GM21528 (cell line): ENCODE results near the gene SORCS2.

Source experiments
- ATAC-seq: cut with Tn5 transposase; IDR thresholded peaks from one replicate; pipeline ENCODE4 v1.9.1; 2021; ENCODE audit warnings: mild to moderate bottlenecking, moderate library complexity; ENCODE audit not compliant: unreplicated experiment, low FRiP score

The SORCS2 gene

GRCh38 chr4:7239844-7240243 is 47.5 kb downstream of the SORCS2 start:
- no peak for ATAC-seq

DNA sequence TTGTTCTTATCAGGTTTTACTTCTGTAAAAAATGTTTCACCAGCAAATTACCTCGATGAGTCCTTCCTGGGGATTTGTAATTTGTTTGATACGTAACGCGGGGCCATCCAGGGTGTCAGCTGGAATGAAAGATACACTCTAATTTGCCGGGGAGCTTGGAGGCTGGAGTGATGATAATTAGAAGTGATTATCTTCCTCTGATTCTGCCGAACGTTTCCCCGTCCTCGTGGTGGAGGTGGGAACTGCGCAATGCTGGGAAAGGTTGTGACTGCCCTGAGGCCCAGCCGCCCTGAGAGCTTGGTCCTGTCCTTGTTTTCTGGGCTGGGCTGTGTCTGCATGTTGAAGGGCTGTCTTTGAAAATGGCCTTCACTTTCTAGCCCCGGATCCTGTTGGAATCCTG is 48.0 kb downstream of the SORCS2 start:
- no peak for ATAC-seq

DNA sequence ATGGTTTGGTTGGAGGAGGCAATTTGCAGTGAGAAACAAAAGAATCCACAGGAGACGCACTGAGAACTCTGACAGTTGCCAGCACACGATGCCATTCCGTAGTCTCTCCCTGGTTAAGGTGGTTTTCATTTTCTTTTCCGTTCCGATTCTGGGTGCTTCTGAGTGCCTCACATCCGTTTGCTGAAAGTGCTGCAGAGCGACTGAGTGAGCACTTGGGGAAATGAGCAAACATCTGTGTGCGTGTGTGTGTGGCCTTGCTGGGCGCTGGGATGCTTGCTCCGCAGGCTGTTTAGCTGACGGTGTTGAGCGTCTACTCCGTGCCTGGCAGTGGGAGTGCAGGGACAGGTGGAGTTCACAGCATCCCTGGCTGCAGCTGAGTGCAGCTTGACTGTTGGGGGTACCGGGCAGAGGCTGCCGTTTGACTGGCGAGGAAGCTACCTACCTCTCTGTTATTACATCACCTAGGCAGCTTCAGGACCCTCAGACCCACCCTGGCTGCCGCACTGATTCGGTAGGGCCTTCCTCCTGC is 49.3 kb downstream of the SORCS2 start:
- ATAC-seq: no peak

DNA sequence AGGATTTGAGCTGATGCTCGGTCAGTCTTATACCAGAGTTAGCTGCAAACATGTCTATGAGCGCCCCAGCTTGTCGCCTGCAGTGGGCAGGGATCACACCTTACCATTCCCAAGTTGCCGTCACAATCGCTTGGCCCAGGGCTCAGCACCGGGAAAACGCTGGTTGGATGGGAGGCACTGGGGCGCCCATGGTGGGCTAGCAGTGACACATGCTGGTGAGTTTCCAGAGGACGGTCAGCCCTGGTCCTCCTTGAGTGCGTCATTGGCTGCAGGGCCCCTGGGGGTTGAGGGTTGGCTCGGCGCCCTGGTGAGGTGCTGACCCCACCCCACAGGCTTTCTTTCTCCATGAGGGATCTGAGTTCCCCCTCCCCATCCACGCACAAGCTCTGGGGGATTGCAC is 50.4 kb downstream of the SORCS2 start:
- no peak for ATAC-seq

- ATAC-seq: no peak
Measured at GRCh38 chr4:7243609-7244330, 51.4 kb downstream of the SORCS2 start.

- ATAC-seq: no peak
Measured at GRCh38 chr4:7244331-7244665, 52.0 kb downstream of the SORCS2 start.

DNA sequence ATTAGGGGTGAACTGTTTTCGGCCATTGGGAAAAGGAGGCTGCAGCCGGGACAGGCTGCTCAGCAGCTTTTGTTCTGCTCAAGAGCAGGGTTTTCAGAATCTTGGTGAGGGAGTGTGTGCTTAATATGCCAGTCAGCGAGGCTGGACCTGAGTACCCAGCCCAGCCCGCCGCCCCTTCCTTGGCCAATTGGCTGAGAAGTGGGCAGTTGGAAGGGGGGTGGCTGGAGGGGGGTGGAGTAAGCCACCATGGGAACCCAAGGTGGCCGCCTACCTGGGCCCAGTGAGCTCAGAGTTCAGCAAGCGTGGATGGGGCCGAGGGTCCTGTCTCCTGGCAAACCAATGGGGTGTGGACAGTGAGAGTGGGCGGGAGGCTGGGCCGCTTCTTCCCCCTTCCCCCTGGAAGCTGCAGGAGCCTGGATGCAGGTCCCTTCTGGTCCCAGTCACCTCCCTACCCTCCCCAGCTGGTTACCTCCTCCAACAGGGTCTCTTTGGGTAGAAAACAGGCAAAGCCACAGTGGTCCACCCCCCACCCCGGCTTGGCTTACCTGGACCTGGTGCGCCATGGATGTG is 52.5 kb downstream of the SORCS2 start:
- ATAC-seq: no peak

DNA sequence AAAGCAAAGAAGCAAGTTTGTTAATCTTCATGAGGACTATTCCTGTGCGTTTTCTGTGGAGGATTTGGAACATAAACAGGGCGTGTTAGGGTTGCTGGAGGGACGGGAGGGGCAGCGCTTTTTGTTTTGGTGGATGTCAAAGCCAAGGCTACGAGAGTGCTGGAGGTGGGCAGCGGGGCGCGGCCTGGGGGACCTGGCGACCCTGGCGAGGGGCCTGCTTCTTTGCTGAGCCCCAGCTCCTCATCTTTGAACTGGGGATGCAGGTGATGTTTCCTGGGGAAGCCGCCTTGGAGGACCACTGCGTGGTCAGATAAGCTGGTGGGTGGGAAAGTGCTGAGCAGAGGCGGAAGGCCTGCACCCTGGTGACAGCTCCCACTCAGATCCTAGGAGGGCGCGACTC is 55.2 kb downstream of the SORCS2 start:
- no peak for ATAC-seq

- ATAC-seq: no peak
Measured at GRCh38 chr4:7247946-7248345, 55.6 kb downstream of the SORCS2 start.

DNA sequence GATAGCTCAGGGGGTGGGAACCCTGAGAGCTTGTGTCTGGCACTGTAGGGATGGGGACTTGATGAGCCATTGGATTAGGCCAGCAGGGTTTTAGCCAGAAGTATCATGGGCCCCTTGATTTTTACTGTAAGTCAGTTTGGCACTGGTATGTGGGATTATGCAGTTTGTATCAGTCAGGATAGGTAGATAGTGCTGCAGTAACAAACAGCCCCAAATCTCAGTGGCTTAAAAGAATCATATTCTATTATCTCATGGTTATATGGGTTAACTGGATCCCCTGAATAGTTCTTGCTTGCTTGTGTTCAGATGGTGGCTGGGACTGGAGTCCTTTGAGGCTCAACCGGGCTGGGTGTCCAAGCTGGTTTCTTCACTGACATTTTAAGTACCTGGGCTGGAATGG is 56.5 kb downstream of the SORCS2 start:
- no peak for ATAC-seq

DNA sequence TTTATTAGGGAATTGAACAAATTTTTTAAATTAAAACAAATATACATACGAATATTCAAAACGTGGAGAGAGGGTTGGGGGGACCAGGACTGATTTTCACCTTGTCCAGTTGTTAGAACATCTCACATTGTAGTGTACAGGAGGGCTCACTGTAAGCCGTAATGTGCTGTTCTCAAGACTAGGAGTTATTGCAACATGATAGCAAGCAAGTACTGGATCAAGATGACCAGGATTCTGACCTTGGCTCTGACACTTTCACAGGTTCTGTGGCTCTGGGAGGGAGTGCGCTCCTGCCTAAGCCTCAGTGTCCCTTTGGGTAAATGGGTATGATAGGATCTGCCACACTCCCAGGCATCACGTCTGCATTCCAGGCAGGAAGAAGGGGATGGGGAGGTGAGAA is 59.0 kb downstream of the SORCS2 start:
- no peak for ATAC-seq

DNA sequence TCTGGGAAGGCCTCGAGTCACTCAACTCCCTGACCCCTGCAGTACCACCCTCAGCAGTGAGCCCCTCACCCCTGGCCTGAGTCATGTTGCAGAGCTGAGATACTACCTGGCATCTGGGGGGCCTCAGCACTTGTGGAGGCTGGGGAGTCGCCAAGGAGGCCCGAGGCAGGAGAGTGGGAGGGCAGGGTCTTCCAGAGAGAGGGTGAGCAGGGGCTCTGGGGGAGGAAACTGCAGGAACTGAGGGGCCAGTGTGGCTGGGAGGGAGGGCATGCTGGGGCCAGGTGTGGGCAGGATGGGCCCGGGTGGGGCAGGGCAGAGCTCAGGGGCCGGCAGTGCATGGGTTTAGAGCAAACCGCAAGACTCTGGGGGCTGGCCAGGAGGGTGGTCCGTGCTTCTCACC is 59.7 kb downstream of the SORCS2 start:
- no peak for ATAC-seq

- no peak for ATAC-seq
Measured at GRCh38 chr4:7252510-7253340, 60.4 kb downstream of the SORCS2 start.

GRCh38 chr4:7253341-7253700 is 61.0 kb downstream of the SORCS2 start:
- ATAC-seq: no peak

DNA sequence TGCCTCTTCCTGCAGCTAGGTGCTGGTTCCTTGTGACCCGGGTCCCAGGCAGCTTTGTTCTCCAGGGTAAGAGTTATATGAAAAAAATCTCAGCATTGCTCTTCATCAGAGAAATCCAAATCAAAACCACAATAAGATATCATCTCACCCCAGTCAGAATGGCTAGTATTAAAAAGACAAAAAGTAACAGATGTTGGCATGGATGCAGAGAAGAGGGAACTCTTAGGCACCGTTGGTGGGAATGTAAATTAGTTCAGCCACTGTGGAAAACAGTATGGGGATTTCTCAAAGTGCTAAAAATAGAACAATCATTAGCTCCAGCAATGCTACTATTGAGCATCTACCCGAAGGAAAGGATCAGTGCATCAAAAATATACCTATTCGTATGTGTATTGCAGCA is 61.5 kb downstream of the SORCS2 start:
- no peak for ATAC-seq

DNA sequence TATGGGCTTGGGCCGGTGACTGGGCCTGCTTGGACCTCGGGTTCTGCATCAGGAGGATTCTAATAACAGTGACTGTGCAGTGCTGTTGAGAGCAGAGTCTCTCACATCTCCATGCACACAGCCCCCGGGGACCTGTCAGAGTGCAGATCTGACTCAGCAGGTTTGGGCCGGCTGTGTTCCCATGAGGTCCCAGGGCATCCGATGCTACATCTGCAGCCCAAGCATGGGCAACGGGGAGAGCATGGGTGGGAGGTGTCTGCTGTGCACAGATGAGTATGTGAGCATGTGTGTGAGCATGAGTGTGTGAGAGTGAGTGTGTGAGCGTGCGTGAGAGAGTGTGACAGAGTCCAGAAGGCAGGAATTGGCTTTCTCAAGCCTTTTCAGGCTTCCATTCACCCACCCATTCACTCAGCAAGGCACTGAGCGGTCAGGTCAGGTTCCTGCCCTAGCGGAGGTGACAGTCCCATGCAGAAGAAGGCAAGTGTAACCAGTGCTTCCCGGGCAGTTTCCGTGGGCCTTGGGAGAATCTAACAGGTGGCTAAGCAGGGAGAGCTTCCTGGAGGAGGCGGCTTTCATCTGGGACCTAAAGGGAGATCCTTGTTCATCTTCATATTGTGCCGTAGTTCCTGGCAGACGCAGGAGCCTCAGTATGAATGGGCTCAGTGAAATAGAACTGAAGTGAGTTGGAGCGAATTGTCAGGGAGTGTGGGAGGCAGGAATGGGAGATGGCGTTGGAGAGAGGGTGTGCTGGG is 62.6 kb downstream of the SORCS2 start:
- ATAC-seq: no peak

DNA sequence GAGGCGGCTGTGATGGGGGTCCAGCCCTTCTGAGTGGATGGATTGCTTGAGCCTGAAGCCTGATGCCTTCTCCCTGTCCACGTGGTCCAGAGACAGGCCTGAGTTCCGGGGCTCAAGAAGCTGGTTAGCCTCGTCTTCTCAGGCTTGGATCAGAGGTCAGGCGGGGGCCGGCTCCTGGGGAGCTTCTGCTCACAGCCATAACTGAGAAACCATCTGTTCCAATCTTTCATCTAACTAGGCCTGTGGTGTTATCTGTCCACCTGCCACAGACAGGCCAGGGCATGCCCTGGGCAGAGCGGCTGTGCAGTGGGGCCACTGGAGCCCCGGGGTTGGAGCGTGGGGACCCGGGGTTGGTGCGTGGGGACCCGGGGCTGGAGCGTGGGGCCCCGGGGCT is 63.1 kb downstream of the SORCS2 start:
- no peak for ATAC-seq

DNA sequence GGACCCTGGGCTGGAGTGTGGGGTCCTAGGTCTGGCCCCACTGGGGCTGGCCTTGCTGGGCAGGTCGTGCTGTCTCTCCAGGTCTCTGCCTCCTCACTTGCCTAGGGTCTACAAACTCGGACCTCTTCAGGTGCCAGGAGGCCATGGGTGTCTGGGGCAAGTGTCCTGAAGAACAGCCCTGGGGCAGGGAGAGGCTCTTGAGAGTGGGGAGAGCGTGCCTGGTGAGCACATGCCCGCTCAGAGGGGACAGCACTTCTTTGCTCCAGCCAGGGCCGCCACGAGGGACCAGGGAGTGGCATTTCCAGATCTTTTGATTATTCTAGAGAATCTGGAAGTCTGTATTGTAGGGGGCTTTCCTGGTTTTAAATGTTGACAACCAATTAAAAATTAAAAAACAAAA is 63.7 kb downstream of the SORCS2 start:
- no peak for ATAC-seq

DNA sequence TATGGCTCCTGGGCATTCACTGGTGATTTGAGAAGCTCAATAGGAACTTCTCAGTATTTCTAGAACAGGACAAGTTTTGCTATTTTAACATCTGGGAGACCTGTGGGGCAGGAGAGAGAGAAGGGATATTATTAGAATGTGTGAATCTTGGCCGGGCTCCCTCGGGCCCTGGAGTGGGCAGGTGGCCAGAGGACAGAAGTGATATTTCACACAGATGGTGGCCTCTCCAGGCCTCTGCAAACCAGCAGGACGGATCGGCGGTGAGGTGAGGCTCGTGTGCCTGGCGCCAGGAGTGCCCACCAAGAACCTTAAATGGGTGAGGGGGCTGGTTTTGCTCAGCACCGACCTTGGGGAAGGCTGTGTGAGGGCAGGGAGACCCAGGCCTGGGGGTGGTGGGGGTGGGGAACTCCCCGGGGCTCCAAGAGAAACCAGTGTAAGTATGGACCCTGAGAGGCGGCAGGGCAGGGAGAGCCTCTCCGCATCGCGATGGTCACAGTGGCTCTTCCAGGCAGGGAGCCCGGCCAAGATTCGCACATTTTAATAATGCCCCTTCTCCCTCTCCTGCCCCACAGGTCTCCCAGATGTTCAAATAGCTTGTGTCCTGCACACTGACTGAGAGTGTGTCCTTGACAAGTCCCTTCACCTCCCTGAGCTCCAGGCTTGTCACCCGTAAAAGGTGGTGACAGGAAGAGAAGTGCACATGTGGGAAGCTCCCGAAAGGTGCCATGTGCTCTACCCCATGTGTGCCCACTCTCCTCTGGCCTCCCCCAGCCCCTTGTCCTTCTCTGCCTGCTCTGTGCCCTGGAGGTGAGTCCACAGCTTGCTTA is 64.9 kb downstream of the SORCS2 start:
- ATAC-seq: no peak

DNA sequence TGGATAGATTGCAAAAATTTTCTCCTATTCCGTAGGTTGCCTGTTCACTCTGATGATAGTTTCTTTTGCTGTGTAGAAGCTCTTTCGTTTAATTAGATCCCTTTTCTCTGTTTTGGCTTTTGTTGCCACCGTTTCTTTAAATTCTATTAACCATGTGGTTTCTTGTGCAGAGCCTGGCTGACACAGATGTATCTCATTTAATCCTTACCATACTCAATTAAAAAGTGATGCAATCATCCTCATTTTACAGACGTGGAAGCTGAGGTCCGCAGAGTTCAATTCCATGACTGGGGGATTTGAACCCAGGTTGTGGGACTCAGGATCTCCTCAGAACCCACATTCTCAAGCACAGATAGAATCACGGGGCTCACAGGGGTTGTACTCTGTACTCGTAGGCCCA is 66.7 kb downstream of the SORCS2 start:
- ATAC-seq: no peak
